GM12873 (cell line): ENCODE results near the gene AGAP1.

ENCODE experiments used
- CTCF ChIP-seq: IDR thresholded peaks from 2 replicates; pipeline ENCODE4 v1.5.1; 2012; ENCODE audit warnings: low read depth, mild to moderate bottlenecking, moderate library complexity, low read length, control low read depth; ENCODE audit not compliant: insufficient read depth; ENCODE audit errors: missing control alignments

The AGAP1 gene

GRCh38 chr2:235545339-235546150 lies 51.7 kb downstream of the AGAP1 start:
- TF ChIP-seq CTCF: no peak

GRCh38 chr2:235546151-235546435 lies 52.2 kb downstream of the AGAP1 start:
- TF ChIP-seq CTCF: no peak

GRCh38 chr2:235546436-235546835 lies 52.6 kb downstream of the AGAP1 start:
- no peak for TF ChIP-seq CTCF

- TF ChIP-seq CTCF: no peak
Observed at GRCh38 chr2:235549735-235550377, 56.0 kb downstream of the AGAP1 start.

GRCh38 chr2:235550378-235550760 lies 56.5 kb downstream of the AGAP1 start:
- no peak for TF ChIP-seq CTCF

- no peak for TF ChIP-seq CTCF
Observed at GRCh38 chr2:235550946-235551345, 57.1 kb downstream of the AGAP1 start.

GRCh38 chr2:235551965-235552364 lies 58.1 kb downstream of the AGAP1 start:
- TF ChIP-seq CTCF: no peak
